Stimulated activated CD8-positive, alpha-beta memory T cell treated with anti-CD3 and anti-CD28 coated beads, Interleukin-7, amount 100 ng/mL, for 4 hours (primary cell): ENCODE measurements around the gene CLDN5.

Experiments
- DNase-seq, 2 donors: peaks; one replicate each; pipeline ENCODE4 v3.0.0-alpha.2; 2020; ENCODE audit warnings: low read depth in 2 of 2

Gene CLDN5, protein sequence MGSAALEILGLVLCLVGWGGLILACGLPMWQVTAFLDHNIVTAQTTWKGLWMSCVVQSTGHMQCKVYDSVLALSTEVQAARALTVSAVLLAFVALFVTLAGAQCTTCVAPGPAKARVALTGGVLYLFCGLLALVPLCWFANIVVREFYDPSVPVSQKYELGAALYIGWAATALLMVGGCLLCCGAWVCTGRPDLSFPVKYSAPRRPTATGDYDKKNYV

DNA sequence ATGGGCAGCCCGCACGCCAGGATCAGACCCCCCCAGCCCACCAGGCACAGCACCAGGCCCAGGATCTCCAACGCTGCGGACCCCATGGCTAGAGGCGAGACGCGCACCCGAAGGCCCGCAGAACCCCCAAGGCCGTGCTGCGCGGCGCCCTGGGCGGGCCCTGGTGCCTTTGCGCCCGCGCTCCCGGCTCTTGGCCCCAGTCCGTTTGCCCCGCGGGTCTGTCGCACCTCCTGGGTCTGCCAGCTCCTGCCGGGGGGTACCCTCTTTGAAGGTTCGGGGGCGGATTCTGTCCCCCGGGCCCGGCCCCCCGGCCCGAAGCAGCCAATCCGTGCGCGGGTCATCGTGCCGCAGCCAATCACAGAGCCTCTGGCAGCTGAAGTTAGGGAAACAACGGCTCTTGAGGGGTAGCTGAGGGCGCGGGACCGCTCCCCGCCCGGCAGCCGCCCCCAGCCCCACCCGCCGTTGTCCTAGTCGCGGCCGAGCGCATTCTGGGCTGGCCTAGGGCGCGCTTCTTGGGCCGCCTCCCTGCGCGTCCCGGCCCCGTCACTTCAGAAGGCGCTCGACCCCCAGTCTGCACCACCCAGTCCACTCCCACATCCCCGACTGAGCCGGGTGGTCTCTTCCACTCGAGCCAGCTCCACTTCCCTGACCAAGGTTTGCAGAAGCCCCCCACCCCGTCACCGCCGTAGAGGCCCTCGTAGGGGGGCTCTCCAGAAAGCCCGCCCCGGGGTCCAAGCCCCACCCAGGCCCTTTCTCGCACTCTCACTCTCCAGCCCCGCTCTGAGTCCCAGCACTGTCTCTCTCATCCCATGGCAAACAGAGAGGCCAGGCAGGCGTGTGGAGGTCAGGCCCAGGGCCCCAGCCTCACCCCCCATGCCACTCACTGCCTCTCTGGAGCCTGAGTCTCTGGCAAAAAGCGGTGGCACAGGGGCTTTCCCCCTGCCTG is at the start of gene CLDN5:
TSS of gene CLDN5 (minus strand) at position 241 of the 946 bp plus-strand sequence. CDS start at position 86, 155 bp downstream.
- no peak for DNase-seq

DNA sequence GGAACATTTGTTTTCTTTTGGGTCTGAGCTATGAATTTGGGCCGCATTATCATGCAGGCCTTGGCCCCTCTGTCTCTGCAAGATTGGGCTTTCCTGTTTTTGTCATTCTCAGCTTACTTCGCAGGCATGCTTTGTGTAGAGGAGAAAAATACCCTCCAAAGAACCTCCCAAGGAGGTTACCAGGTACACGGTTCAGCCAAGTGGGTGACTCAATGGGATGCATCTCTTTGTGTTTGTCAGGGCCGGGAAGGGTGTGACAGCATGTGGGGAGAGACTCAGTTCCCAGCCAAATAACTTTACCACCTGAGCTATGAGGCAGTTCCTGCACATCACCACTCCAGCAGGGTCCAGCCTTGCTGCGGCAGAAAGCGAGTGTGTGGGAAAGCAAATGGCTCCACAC is 47.8 kb upstream of the CLDN5 start:
- no peak for DNase-seq

DNA sequence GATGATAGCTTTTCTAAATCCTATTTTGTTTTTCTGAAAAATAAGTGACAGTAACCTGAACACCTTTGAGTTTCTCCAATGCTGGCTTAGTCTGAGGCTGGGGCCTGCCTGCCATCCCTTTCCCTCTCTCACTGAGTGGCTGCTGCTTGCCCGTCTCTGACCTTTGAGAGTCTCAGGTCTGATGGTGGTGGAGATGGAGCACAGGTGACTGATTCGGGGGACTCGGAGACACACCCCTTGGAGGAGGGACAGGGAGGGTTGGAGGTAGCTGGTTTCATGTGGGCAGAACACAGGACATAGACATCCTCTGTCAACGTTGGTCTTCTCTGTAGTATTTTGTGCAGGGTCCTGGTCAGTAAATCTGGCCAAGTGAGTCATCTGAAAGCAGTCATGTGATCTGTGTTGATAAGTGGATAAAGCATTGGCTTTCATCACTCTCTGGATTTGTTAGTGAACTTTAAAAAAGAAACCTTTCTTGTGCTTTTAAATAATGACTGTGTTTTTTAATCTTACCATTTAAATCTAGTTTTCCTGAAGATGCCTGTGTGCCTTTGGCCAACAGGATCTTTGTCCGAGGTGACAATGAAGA is 47.1 kb upstream of the CLDN5 start:
- no peak for DNase-seq

DNA sequence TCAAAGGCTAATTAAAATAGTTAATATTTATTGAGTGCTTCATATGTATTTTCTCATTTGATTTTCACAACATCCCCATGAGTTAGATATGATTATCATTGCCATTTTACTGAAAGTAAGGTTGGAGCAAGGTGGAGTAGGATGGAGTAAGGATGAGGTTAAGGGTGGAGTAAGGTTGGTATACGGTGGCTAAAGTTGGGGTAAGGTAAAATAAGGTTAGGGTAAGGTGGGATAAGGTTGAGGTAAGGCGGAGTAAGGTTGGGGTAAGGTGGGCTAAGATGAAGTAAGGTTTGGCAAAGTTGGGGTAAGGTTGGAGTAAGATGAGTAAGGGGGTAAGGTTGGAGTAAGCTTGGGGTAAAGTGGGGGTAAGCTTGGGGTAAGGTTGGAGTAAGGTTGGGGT is 45.8 kb upstream of the CLDN5 start:
- DNase-seq, result no peak

DNA sequence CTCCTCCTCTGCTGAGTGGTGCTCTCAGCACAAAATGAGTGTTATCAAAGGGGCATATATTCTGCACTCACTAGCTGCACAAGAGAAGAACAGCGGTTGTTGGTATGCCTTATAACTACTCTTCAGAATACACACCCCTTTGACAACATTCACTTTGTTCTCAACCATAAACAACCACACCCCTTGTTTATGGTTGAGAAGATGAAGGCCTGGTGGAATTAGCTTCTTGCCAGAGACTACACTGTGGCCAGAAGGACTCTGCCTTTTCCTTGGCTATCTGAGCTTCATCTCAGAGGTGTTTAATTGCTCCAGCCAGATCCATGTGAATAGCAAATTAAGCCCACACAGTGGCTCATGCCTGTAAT is 45.0 kb upstream of the CLDN5 start:
- no peak for DNase-seq

DNA sequence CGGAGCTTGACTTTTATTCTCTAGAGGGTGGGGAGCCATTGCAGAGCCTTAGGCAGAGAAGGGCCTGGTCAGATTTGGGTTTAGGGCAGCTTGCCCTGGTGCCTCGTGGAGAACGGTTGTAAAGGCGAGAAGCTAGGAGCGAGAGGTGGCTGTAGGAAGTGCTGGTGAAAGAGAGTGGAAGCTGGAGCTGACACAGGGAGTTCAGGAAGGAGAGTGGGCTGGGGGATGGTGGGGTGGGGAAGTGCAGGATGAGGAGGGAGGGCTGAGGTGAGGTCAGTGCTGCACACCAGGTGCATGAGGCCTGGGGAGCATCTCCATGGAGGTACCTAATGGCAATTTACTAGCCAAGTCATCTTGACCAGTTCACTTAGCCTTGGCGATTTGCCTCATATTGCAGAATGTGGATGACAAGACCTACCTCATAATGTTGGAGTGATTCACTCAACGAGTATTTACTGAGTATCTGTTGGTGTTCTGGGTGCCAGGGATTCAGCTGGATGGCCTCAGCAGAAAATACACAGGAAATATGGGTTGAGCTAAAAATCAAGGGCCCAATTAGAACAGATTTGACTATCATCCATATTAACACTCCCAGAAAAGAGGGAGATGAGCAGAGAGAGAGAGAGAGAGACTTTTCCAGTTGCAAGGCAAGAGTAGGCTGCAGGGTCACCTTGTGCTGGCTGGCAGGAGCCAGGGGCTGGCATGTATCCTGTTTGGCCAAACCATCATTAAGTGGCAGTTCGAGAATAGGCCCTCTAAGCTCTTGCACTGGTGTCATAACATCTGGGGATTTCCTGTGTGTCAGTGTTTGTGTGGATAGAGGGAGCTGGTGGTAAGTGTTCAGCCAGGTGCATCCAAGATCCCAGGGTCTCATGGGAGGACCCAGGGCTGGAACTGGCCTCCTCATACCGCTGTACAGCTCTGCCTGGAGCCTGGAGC is 44.4 kb upstream of the CLDN5 start:
- no peak for DNase-seq

DNA sequence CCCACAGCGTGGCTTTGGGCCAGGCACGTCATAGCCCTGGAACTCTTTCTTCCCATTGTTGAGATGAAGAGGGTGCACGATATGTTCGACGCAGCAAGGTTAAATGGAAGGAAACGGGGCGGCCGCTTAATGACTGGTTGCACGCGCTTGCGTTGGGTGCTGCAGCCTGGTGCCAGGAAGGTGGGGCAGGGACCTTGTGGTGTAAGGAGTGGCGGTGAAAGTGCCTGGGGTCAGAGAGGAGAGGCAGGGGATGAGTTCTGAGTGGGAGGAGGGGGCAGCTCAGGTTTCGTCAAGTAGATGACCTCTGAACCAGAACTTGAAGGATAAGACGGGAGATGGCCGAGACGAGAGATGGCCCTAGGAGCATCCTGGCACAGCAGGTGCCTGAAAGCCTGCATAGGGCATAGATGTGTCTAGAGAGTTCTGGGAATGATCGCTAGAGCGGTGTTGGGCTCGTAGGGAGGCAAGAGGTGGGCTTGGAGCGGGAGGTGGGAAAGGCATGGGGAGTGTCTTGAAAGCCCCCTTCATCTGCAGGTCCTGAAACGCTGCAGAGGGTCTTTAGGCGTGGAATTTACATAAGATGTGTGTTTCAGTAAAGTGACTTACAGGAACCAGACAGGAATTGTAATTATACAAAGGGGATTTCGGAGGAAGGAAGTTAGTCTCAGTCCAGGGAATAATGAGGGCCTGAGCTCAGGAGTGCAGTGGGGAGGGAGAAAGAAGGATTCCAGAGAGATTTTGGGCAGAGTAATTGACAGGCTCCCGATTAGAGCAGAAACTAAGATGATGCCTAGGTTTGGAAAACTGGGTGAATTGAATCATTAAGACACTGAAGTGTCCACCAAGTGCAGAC is 43.2 kb upstream of the CLDN5 start:
- no peak for DNase-seq

DNA sequence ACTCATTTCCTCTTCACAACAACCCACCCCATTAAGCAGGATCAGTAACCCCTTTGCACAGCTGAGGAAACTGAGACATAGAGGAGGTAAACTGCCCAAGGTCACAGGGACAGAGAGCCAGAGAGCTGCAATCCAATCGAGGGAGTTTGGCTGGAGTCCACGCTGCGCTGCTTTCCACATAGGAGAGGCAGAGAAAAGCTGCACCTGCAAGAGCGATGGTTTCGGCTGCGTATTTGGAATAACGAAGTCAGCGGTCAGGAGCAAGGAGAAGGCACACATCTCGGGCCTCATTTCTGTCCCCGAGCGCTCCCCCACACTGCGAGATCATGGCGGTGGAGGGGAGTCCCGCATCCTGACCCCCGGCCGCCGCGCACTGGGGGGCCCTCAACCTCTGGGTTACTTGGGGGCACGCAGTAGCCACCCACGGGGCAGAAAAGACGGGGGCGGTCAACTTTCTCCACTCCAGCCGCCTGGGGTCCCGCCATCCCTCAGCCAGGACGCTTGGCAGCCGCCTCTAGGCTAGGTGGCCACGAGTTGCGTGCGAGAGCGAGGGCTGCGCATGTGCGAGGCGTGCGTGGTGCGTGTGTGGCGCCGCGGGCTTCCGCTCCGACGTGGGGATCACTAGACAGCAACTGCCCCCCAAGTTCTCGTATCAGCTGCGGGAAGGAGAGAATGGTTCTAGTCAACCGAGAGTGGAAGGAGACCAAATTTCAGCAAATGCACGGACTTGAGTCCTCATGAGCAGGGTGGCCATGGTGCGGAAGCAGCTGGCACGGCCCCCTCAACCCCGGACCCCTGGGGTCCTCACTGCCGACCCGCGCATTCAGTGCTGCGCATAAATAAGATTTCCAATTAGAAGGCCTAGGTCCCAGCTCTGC is 42.3 kb upstream of the CLDN5 start:
- DNase-seq, result no peak

DNA sequence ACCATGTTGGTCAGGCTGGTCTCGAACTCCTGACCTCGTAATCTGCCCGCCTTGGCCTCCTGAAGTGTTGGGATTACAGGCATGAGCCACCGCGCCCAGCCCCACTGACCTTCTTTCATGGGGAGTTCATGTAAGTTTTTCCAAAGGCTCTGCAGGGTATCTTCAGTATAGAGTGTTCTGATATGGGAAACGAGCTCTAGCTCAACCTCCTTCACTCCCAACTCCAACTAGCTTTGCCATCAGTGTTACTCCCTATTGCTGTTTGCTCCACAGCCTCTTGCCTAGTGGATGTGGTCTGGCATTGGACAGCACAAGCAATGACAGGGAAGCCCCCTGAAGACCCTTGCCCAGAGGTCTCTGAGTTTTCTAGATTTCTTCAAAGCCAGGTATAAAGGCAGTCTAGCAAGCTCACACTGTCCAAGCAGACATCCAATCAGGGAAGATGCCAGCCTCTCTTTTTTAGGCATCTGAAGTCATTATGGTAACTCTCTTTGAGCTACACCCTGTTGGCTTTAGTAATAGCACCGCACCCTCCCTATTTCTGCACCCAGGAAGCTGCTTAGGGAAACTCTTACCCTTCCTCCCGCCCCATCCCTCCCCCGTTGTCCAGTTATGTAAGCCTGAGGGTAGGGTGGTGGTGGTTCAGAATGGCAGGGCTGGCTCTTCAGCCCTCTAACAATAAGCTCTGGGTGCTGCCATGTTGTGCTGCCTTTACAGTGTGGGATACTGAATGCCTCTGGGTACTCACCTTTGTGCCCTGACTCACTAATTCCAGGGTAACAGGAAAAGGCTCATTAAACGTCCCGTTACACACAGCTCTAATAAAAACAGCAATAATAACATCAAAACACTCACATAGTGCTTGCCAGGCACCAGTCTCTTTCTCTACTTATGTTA is 41.4 kb upstream of the CLDN5 start:
- no peak for DNase-seq

DNA sequence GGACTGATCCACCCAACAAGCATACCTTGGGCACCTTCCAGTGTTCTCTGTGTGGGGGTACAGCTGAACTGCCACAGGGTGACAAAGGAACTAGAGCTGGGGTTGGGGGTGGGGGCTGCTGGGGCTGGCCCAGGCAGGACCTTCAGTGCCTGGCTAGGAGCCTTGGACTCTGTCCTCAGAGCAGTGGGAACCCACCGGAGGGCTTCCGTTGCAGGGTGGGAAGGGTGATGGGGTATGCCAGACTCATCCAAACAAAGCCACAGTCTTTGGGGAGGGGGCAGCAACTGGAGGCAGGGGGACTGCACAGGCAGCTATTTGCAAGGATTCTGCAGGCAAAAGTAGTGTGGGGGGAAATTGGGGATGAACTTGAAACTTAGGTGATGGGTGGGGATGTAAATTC is 35.7 kb upstream of the CLDN5 start:
- DNase-seq, result no peak

DNA sequence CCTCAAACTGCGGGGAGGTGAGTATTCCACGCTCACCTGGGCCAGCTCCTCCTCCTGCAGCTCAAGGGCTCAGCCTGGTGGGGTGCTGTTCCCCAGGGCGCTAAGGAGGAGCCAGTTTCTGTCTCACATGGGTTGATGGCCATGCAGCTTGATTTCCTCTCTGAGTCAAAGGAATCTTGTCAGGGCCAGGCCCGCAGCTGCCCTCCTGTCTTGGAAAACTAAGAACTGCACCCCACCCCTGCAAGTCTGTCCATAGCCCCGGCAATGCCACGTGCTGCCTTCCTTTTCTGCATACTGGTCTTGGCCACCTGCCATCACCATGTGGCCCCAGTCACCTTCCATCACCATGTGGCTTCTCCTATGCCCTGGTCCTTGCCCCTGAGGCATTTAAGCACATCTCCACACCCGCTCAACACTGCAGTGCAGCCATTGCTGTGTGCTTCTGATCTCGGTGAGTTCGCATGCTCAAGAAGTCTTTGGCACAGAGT is 35.2 kb upstream of the CLDN5 start:
- DNase-seq, result no peak

DNA sequence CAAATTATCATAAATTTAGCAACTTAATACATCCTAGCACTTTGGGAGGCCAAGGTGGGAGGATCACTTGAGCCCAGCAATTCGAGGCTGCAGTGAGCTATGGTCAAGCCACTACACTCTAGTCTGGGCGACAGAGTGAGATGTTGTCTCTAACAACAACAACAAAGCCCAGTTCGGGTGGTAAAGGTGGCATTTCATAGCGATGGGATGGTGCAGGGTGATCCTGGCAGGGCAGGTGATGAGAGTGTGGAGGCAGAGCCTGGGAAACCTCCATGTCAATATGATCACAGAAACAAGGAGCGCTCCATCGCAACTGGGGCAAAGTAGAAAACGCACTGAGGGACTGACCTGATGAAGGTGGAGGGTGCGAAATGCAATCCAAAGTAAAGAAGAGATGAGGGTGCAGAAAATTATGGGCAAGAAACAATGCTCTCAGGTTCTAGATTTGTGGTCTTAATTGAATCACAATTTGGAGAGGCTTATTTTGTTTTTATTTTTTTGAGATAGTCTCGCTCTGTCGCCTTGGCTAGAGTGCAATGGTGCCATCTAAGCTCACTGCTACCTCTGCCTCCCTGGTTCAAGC is 32.8 kb upstream of the CLDN5 start:
- no peak for DNase-seq

DNA sequence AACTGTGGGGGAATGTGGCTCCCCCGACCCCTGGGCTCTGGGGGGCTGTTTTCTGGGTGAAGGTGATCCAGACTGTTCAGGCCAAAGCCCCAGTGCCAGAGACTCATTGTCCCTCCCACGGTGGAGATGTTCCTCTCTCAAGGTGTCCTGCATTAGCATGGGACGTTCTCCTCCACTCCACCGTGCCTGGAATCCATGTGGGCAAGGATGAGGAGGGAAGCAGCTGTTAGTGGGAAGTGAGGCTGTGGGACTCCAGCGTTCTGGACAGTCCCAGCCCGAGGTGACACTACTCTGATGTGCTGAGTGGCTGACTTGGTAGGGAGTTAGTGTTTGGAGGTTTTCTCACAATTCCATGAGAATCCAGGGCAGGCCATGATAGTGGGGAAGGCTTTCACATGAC is 31.4 kb upstream of the CLDN5 start:
- DNase-seq, result no peak

DNA sequence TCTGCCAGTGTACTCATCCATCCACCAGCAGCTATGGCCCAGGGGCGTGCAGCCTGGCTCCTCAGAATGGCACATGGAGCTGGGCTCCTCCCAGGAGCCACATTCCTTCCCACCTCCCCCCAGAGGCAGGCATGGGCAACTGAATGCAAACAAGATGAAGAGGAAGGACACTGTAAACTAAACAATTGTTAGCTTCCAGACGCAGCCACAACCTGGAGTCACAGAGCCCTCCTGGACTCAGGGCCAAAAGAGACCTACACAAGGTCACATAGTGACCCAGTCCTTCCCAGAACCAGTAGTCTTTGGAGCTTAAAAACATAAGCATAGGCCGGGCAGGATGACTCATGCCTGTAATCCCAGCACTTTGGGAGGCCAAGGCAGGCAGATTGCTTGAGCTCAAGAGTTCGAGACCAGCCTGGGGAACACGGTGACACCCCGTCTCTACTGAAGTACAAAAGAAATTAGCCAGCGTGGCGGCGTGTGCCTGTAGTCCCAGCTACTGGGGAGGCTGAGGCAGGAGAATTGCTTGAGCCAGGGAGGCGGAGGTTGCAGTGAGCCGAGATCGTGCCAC is 30.7 kb upstream of the CLDN5 start:
- DNase-seq, result no peak

DNA sequence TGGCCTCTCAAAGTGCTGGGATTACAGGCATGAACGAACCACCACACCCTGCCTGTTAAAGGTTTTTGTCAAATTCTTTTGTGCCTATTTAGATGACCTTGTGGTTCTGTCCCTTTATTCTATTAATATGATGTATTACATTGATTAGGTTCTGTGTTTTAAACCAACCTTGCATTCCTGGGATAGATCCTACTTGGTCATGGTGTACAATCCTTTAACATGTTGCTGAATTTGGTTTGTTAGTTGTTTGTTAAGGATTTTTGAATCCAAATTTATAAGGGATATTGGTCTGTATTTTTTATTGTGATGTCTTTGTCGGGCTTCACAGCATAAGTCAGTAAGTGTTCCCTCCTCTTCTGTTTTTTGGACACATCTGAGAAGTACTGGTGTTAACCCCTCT is 29.0 kb upstream of the CLDN5 start:
- no peak for DNase-seq

DNA sequence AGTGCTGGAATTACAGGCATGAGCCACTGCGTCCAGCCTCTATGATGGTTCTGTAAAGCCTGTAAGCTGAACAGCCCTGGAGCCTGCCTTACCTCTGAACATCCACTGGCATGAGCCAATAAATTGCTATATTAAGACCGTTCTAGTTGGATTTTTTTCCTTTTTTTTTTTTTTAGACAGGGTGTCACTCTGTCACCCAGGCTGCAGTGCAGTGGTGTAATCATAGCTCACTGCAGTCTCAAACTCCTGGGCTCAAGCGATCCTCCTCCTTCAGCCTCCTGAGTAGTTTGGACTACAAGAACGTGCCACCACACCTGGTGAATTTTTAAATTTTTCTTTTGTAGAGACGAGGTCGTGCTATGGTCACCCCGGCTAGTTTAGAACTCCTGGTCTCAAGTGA is 26.2 kb upstream of the CLDN5 start:
- DNase-seq, result no peak

DNA sequence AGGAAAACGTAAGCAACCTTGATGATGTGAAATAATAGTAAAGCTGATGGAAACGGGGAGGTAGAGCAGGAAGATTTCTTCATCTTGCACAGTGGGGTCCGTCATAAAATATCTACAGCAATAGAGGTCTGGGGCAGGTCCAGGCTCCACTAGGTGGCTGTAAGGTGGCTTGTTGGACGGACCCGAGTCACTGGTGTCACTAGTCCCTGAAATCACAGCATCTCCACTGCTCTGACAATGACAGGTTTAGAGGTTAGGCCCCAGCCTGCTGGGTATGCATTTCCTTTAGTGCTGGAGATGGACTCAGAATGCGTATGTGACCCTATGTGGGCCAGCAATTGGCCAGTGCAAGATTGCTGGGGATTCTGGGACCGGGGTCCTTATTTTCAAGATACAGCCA is 25.2 kb upstream of the CLDN5 start:
- DNase-seq, result no peak

DNA sequence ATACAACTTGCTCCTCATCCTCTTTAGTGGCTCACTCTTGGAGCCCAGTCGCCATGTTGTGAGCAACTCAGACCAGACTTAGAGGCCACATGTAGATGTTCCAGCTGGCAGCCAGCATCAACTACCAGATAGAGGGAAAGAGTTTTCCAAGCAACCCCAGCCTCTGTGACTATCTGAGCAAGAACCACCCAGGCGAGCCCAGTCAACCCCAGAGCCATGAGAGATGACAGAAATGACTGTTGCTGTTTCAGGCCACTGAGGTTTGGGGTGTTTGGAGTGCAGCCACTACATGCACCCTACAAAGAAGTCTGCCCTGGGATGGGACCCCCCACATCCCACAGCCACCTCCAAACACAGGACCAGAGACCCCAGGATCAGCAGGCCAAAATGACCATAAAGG is 24.8 kb upstream of the CLDN5 start:
- DNase-seq, result no peak
